Upper lobe of left lung (tissue), 4 donors: ENCODE measurements around the gene ESAM.

Experiments
- CTCF ChIP-seq, 6 experiments: fragments of 450-650 bp in 4 of 6; fragments of 200-600 bp in 2 of 6; sonication (generic) in 2 of 6; IDR thresholded peaks; one replicate each; pipeline ENCODE4 v1.5.1; 2016 to 2019; ENCODE audit warnings: antibody characterized with exemption in 6 of 6
- EP300 ChIP-seq, 4 donors: sonication (generic); formaldehyde crosslinking; IDR thresholded peaks; one replicate each; pipeline ENCODE4 v1.5.1; 2017; ENCODE audit warnings: antibody characterized with exemption in 4 of 4, control low read depth in 2 of 4

- TF ChIP-seq CTCF (IDR thresholded peaks at IDR 0.05) (no peak), EP300 (IDR thresholded peaks at IDR 0.05) (peak in 3 of 4 donors; percentile 56 to 85 (median 73))
These were observed 36.9 kb downstream of the ESAM start for GRCh38 chr11:124724979-124725718.
